ENCODE results near the gene RNF39.

Gene RNF39

DNA sequence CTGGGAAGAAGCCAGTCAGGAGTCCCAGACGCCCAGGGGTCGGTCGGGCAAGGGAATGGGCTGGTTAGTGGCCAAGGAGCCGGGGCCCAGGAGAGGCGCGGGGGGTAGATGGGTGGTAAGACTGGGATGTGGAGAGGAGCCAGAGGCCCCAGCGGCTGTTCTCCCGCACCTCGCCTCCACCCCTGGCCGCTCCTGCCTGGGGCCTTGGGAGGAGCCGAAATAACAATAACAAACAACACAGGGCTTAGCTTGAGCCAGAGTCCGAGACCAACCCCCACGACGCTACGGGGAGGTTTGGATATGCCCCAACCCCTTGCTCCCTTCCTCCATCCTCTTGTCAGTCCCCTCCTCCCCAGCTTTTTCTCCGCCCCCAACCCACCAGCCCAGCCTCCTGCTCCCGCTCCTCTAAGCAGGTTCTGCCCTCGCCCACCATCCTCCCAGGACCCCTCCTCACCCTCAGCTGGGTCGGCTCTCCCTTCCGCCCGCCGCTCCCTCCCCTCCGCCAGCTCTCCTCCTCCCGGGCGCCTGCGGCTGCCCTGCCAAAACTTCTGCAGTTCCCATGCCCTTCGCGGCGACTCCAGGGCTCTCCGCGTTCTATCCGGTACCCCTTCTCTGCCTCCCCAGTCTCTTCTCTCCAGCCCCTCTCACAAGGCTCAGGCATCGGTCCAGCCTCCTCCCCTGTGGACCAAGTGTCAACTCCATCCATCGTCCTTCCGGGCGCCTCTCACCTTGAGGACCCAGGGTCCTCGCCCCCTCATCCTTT is 1.1 kb downstream of the RNF39 start:
- TF ChIP-seq, protein P1, sequence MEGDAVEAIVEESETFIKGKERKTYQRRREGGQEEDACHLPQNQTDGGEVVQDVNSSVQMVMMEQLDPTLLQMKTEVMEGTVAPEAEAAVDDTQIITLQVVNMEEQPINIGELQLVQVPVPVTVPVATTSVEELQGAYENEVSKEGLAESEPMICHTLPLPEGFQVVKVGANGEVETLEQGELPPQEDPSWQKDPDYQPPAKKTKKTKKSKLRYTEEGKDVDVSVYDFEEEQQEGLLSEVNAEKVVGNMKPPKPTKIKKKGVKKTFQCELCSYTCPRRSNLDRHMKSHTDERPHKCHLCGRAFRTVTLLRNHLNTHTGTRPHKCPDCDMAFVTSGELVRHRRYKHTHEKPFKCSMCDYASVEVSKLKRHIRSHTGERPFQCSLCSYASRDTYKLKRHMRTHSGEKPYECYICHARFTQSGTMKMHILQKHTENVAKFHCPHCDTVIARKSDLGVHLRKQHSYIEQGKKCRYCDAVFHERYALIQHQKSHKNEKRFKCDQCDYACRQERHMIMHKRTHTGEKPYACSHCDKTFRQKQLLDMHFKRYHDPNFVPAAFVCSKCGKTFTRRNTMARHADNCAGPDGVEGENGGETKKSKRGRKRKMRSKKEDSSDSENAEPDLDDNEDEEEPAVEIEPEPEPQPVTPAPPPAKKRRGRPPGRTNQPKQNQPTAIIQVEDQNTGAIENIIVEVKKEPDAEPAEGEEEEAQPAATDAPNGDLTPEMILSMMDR (IDR thresholded peaks at IDR 0.05): no peak
- Histone ChIP-seq H3K4me3 (ENCODE audit: low read depth in 1 of 2, low read length in 1 of 2) (no peak overlapping the region), H3K9me3 (no peaks in the 10 kb centered on the region), H3K36me3 (peaks cover 14% of the 10 kb centered on the region), H3K4me1 (ENCODE audit: control insufficient read depth in 1 of 2, insufficient read depth in 1 of 2, low read depth in 1 of 2, low read length in 1 of 2) (no peaks in the 10 kb centered on the region), H3K27ac (no peak overlapping the region), H3K27me3 (peaks cover 100% of the 10 kb centered on the region)

DNA sequence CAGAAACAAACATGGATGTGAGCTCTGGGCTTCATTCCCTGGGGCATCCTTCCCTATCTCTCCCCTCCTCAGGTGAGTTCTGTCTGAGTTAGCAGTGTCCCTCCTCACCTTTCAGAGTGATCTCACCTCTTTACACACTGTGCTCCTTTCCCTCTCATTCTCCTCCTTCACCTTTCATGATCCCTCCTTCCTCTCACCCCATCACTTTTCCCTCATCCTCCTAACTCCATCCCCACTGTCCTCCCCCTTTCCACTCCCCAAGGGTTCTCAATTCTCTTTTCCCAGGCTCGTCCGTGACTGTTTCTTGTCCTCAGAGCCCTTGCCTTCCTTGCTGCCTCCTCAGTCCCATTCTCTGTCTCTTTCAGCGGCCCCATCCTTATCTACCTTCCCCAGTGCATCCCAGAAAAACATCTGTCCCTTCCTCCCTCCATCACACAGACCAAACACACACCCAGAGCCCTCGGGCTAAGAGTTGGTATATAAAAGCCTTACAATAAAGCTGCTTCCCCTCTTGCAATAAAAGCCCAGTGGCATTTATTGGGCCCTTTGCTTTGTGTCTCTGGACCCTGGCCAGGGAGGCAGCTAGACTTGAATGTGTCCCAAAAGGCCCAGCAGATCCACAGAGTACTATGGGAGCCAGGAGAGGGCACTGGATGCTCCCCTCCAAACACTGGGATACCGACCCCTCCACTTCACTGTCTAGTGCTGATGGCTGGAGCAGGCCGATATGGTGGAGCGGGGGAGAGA is 1.9 kb downstream of the RNF39 start:
- H3K9me3 ChIP-seq: no peaks in the 10 kb centered on the region
- H3K27me3 ChIP-seq: peaks cover 92% of the 10 kb centered on the region
- H3K4me3 ChIP-seq (ENCODE audit: low read depth in 1 of 2, low read length in 1 of 2): no peak overlapping the region
- H3K27ac ChIP-seq: no peak overlapping the region
- TF ChIP-seq, protein P1 (IDR thresholded peaks at IDR 0.05): no peak
- H3K4me1 ChIP-seq (ENCODE audit: control insufficient read depth in 1 of 2, insufficient read depth in 1 of 2, low read depth in 1 of 2, low read length in 1 of 2): peaks cover 0 to under 1% of the 10 kb centered on the region in 2 experiments
- H3K36me3 ChIP-seq: peaks cover 22% of the 10 kb centered on the region

DNA sequence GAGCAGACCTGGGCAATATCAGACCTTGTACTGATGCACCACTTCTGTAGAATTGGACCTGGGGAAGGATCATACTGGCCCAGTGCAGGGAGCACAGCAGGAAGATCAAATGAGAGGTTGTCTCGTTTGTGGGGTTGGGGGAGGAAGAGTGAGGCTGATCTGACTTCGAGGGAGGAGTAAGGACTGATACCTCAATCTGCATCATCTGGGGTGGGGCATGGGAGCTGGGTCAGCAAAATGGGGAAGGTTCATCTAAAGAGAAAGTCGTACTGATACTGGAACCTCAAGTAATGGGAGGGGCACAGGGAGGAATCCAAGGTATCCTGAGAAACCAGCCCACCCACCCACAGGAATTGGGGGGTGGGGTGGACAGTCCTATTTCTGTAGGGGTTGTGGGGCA is 3.7 kb downstream of the RNF39 start:
- peaks cover 10 to 15% of the 10 kb centered on the region in 2 experiments for H3K4me1 ChIP-seq (ENCODE audit: control insufficient read depth in 1 of 2, insufficient read depth in 1 of 2, low read depth in 1 of 2, low read length in 1 of 2)
- H3K27me3 ChIP-seq: peaks cover 74% of the 10 kb centered on the region
- H3K4me3 ChIP-seq (ENCODE audit: low read depth in 1 of 2, low read length in 1 of 2): no peak overlapping the region

DNA sequence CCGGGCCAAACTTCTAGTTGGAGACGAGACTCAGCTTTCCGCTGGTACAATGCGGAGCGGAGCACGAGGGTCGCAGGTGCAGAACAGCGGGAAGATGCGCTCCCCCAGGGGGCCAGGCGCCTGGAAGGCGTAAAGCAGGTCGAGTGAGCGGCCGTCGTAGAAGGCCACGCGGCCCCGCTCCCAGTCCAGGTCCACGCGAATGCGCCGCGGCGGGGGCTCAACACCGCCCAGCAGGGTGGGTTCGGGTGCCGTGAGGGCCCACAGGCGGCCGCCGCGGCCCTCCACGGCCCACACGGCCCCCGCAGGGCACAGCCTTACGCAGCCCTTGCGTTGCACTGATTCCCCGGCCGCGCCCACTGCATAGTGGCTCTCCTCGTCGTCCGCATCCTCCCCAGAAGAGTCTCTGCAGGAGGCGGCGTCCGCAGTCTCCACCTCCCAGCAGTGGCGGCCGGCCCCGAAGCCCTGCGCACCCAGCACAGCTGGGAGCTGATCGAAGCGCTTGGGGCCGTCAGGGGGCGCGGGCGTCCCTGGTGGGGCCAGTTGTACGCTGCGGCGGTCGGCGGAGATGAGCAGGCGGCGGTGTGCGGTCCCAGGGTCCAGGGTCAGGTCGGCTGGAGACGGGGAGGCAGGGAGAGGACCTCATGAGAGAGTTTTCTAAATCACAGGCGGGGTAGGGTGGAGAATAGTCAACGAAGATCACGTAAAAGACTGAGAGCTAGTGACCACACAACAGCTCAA is 4.3 kb downstream of the RNF39 start:
- H3K27me3 ChIP-seq: peaks cover 68% of the 10 kb centered on the region
- peaks cover 28% of the 10 kb centered on the region for H3K36me3 ChIP-seq
- no peak overlapping the region for H3K4me3 ChIP-seq (ENCODE audit: low read depth in 1 of 2, low read length in 1 of 2)
- H3K27ac ChIP-seq: no peak overlapping the region
- TF ChIP-seq, protein P1 (IDR thresholded peaks at IDR 0.05): no peak
- no peaks in the 10 kb centered on the region for H3K9me3 ChIP-seq
- H3K4me1 ChIP-seq (ENCODE audit: control insufficient read depth in 1 of 2, insufficient read depth in 1 of 2, low read depth in 1 of 2, low read length in 1 of 2): peaks cover 12 to 18% of the 10 kb centered on the region in 2 experiments

More for the DNA sequence above, 3.7 kb downstream of the RNF39 start:
- Histone ChIP-seq H3K36me3 (peaks cover 28% of the 10 kb centered on the region), H3K9me3 (no peaks in the 10 kb centered on the region), H3K27ac (no peak overlapping the region)
- TF ChIP-seq, protein P1 (IDR thresholded peaks at IDR 0.05): no peak

DNA sequence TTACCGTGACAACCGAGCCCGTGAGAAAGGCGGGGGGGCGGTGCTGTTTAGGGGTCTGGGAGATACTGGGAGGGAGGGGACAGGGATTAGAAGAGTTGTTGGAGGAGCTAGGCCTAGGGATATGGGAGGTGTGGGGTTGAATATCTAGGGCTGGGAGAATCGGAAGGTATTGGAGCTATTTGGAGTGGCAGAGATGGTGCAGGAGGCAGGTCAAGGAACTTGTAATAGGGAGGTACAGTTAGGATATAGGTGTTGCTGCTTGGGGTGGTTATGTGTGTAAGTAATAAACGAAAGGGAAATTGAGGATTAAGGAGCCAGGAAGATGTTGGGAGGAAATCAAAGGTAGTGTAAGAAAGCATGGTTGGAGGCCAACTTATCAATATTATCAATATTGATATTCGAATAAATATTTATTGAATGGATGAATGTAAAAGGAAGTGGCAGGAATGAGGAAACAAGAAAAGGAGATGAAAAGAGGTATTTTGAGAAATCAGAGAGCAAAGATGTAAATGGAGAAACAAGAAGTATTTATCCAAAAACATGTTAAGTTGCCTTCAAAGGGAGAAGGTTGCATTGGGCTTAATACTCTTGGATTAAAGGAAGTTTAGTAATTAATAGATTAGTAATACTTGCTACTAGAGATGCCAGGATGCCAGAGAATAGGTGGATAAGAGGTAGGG is 8.0 kb downstream of the RNF39 start:
- TF ChIP-seq, protein P1 (IDR thresholded peaks at IDR 0.05): no peak

More for the DNA sequence above, 8.0 kb downstream of the RNF39 start:
- Histone ChIP-seq H3K36me3 (peaks cover 28% of the 10 kb centered on the region), H3K27me3 (peaks cover 31% of the 10 kb centered on the region), H3K4me1 (ENCODE audit: control insufficient read depth in 1 of 2, insufficient read depth in 1 of 2, low read depth in 1 of 2, low read length in 1 of 2) (peaks cover 21 to 27% of the 10 kb centered on the region in 2 experiments), H3K9me3 (no peaks in the 10 kb centered on the region), H3K4me3 (ENCODE audit: low read depth in 1 of 2, low read length in 1 of 2) (peak overlapping the region; percentile 71 to 75), H3K27ac (peak overlapping the region; percentile 95)
